GM21529 (cell line): ENCODE measurements around the gene KRT27.
"Not testable (repeated sequence)": the region's sequence is repeated elsewhere in the genome, so short reads cannot be mapped to it uniquely, and the experiment has no call there.

Source experiments
- ATAC-seq: cut with Tn5 transposase; IDR thresholded peaks from one replicate; pipeline ENCODE4 v1.9.1; 2021; ENCODE audit not compliant: unreplicated experiment

The KRT27 gene, protein sequence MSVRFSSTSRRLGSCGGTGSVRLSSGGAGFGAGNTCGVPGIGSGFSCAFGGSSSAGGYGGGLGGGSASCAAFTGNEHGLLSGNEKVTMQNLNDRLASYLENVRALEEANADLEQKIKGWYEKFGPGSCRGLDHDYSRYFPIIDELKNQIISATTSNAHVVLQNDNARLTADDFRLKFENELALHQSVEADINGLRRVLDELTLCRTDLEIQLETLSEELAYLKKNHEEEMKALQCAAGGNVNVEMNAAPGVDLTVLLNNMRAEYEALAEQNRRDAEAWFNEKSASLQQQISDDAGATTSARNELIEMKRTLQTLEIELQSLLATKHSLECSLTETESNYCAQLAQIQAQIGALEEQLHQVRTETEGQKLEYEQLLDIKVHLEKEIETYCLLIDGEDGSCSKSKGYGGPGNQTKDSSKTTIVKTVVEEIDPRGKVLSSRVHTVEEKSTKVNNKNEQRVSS

DNA sequence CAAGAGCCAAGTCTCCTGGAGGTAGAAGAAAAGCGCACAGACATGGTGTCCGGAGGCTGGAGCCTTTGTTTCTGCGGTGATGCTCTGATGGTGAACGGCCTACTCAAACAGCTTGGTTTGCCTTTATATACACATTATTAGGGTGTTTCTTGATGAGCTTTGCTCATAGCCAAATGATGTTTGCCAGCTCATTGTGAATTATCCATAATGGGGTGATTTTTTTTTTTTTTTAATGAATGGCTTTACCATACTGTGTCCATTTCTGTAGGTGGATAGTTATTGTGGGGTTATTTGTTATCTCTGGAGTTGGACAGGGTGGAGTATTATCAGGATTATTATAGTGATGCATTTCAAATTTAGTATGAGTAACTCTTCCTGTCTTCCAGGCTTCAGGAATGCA lies at the start of gene KRT27:
Gene KRT27, minus strand, starts transcription at position 101 of the 400 bp plus-strand sequence. Its CDS starts 57 bp downstream, at position 44.
- no peak for ATAC-seq

DNA sequence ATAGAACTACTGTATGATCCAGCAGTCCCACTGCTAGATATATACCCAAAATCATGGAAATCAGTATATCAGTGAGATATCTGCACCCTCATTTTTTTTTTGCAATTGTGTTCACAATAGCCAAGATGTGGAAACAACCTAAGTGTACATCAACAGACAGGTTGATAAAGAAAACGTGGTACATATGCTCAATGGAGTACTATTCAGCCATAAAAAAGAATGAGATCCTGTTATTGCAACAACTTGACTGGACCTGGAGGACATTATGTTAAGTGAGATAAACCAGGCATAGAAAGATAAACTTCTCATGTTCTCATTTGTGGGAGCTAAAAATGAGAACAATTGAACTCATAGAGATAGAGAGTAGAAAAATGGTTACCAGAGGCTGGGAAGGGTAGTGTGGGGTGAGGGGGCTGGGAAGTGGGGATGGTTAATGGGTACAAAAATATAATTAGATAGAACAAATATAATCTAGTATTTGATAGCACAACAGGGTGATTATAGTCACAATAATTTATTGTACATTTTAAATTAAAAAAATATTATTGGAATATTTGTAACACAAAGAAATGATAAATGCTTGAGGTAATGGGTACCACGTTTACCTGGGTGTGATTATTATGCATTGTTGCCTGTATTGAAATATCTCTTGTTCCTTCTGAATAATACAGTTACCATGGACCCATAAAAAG lies 47.9 kb upstream of the KRT27 start:
- no peak for ATAC-seq

DNA sequence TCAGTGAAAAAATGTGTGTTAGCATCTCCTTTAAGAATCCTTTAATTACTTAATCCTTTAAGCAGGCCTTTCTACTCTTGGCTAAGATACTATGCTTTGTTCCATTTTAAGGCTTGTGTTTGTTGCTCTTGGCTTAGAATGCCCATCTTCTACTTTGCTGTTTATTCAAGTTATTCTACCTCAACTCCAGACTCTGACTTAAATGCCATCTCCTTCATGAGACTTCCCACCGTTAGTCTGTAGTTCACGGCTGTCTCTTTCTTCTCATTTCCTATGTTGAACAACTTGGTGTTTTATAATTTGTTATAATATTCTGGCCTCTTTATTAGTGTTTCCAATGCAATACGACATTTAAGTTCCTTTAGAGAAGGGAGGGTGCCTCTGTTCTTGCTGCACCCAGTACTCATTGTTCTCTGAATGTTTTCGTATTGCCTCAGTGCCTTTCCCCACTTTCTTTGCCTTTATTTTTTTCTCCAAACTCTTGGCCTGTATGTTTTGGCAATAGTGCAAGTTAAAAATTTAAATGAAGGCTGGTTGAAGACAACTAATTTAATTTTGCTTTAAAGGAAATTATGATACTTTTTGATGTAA lies 46.2 kb upstream of the KRT27 start:
- no peak for ATAC-seq

DNA sequence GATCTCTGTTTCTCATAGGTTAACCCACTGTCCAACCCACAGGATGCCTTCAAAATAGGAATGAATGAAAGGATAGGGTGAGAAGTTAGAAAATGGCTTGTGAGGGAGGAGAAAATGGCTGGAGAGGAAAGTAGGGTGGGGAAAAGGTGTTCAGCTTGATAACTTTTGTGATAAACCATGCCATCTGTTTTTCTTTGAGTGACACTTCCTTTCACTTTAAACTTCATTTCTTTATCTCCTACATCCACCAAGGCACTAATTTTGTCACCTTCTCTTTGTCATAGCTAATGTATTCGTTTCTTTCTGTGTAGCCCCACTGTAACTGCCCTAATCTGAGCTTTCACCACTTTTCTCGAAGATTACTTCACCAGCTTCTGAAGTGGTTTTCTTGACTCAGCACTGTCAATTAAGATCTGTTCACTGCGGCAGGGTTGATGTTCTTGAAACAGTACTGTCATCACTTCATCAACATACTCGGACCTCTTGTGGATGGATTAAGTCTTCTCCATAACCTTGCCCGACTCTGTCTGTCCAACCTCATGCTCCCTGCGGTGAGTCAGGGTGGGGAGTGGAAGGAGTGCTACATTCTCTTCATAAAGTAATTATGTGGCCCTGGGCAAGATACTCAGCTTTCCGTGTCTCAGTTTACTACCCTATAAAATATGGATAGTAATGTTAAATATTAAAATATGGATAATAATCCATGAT lies 45.5 kb upstream of the KRT27 start:
- ATAC-seq, result no peak

DNA sequence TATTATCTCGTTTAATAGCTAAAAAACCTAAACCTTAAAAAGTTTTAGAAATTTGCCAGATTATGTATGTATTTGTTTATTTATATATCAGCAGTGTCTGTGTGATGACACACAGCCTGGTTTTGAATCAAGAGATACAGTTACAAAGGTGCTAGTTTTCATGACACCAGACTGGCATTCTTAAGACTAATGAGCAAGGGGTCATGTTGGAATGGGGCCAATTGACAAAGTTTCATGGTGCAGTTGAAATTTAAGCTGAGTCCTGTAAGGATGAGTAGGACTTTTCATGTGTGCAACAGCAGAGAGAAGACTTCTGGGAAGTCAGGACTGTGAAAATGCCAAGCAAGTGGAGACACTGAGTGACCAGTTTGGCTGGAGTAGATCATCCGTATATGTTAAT lies 43.2 kb upstream of the KRT27 start:
- ATAC-seq, result no peak

DNA sequence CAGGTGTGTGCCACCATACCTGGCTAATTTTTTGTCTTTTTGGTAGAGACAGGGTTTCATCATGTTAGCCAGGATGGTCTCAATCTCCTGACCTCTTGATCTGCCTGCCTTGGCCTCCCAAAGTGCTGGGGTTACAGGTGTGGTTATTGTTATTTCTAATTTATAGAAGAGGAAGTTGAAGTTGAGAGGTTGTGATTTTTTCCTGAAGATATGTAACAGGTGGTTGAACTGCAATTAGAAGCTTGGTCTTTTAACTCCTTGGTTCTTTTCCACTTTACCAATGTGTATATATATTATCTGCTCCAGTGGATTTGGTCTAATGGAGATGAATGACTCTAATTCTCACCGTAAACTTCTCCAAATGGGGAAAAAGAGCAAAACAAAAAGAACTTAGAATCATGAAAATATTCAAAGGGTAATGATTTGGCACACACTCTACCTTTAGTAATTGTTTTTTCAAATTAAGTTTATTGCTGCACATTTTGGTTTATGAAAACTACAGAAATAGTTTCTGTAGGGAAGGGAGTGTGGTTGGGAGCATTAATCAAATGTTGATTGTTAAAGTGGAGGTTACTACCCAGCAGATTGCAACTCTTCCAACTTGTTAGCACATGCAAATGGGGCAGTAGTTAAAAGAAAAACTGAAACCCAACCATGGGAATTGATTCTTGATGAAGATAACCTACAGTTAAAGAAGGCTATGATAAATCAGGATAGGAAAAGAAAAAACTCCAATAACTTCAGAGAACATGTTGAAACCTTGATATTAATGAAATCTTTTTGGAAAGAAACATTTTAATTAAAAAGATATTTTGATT lies 41.9 kb upstream of the KRT27 start:
- ATAC-seq, result no peak

DNA sequence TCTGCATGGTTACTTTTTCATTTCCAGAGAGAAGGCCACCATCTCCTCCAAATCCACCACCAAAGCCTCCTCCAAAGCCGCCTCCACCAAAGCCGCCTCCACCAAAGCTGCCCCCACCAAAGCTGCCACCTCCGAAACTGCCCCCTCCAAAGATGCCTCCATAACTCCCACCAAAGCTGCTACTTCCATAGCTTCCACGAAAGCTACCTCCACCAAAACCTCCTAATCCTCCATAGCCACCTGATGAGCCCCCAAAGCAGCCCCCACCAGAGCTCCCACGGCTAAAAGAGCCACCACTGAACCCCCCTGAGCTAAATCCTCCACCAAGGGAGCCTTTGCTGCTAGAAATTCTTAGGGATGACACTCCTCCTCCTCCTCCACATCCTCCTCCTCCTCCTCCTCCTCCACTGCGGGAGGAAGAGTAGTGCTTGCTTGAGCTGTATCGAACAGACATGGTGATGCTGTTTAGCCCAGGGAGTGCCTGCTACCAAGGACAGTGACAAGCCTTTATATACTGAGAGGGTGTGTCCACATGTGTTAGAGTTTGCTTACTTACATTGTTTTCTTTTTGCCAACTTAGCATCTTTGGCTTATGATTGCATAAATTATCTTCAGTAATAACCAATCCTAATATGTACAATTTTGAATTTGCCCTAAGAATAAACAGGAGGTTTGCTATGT lies 39.9 kb upstream of the KRT27 start, which contains the start of gene KRT10:
Gene KRT10, minus strand, starts transcription at position 483 of the 681 bp plus-strand sequence. Its CDS starts 29 bp downstream, at position 454.
- ATAC-seq, result no peak

DNA sequence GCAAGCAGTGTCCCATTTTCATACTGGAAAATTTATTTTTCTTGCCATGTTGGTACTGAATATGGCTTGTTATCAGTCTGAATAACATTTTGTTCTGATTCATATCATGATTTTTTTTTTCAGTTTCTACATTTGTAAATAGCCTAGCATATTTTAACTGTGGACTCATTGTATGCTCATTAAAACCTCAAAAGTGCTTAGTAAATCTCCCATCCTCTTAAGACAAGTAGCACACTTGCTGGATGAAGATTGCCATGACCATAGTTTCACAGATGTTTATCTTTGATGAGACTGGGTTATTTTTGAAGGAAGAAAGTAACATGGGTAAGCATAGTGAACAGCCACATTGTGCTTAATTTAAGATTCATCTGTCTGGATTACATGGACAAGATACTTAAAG lies 39.2 kb upstream of the KRT27 start:
- no peak for ATAC-seq

DNA sequence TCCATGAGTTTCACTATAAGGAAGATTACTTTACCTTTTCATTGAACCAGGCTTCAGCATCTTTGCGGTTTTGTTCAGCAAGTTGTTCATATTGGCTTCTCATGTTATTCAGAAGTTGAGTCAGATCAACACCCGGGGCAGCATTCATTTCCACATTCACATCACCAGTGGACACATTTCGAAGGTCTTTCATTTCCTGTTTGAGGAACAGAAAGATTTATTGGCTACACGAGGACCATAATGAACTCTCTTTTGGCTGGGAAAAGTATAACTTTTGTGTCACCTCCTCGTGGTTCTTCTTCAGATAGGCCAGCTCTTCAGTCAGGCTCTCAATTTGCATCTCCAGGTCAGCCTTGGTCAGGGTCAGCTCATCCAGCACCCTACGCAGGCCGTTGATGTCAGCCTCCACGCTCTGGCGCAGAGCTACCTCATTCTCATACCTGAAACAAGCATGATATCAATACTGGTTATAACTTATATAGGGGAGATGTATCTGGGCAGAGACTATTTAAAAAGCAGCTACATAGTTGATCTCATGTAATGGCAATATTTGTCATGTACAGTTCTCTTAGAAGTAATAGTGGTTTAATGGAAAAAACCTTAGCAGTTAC lies 38.0 kb upstream of the KRT27 start:
- no peak for ATAC-seq

DNA sequence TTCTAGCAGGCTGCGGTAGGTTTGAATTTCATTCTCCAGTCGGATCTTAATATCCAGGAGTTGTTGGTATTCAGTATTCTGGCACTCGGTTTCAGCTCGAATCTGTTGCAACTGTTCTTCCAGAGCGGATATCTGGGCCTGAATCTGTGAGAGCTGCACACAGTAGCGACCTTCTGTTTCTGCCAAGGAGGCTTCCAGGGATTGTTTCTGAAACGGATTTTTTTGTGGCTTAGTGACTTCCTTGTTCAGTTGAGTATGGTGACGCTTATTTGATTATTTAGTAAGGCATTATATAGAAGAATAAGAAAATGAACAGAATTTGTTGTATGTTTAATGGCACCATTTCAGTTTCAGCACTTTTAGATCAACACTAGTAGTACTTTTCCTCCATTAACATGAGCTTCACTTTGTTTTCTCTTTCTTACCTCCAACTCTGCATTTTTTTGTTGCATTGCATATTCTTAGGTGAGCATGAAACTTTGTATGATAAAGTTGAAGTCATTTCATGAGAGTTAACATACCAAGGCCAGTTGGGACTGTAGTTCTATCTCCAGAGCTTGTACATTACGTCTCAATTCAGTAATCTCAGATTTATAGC lies 37.3 kb upstream of the KRT27 start:
- no peak for ATAC-seq

DNA sequence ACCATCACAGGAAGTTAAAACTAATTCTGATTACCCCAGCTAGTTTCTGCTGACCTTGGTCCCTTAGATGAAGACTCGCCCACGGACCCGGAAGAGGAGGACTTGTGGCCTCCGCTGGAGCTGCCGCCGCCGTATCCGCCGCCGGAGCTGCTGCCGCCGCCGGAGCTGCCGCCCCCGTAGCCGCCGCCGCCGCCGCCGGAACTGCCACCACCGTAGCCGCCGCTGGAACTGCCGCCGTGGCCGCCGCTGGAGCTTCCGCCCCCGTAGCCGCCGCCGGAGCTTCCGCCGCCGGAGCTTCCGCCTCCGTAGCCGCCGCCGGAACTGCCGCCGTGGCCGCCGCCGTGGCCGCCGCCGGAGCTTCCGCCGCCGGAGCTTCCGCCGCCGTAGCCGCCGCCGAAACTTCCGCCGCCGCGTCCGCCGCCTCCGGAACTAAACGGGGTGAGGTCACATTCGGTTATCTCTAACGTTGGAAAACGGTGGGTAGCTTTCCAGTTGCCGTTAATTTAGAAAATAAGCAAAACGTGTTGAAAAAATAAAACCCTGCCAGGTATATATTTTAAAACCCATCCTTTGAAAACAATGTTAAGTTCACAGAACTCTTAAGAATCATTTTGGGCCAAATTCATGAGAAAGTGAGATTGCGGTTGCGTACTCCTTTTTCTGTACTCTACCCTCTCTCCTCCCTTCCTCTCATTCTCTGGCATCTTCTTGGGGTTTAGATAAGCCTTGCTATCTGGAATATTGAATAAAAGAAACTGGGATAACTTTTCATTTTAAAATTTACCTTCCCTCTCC lies 36.6 kb upstream of the KRT27 start:
- peak; percentile 60 for ATAC-seq

DNA sequence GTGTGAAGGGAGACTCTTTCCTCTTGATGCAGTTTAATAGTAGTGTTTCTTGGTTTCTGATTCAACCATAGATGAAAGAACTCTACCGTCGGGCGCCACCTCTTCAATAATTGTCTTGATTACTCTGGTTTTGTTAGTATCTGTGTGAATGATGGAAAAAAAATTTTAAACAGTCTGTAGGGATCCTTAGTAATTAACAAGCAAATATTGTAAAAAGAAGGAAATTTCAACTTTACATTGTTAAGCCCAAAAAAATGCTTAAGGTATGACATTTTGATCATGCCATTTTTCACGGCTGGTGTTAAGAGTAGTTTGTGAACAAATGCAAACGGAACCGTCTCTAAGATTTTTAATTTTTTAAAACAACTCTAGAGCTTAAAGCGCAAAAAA lies 36.0 kb upstream of the KRT27 start:
- ATAC-seq, result no peak

DNA sequence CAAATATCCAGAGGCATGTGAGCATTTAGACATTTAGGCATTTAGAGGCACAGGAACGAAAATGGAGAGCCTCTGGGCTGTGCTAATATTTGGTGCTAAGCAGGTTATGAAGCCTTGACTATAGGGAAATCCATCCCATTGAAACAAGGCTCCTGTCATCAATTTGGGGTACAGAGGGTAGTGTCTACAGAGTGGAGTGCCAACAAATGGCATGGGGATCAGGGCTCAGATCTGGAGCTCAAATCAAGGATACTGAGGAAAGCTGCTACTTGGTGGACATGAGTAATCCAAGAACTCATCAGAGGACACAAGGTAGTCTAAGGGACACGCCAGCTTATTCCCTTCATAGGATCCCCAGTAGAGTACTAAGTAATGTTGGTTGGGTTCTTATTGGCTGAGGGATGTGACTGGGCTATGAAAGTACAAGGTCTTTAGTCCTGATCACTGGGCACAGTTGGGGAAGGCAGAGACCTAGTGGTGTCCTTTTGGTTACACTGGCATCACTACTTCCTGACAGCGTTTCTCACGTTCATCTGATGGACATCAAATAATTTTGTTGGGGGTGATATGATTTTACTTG lies 34.8 kb upstream of the KRT27 start:
- ATAC-seq, result no peak

DNA sequence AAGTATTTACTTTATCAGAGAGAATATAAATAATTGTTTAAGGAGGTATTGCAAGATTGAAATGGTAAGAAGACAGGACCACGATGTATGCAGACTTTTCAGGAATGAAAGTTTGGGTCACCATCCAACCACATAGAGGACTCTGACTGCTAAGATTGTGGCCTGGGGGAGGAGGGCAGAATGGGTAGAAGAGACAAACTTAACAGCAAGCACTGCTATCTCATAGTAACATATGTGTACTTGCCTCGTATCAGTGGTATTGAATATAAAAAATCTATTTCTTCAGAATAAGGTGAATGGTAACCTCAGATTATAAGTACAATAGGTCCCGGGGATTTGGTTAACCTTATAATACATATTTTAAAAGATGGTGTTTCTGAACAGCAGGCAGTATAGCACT lies 34.2 kb upstream of the KRT27 start:
- ATAC-seq, result no peak

DNA sequence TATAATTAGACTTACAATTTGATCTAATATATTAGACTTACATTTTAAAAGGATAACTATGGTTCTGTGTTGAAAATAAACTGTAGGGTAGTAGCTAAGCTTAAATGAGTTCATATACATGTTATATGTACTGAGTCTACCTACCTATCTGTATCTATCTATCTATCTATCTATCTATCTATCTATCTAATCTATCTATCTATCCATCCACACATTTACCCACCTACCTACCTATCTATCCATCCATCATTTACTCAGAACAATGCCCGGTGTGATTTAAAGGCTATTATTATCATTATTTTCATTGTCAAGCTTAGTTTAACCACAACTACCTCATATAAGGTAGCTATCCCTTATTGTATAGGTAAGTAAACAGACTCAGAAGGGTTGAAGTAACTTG lies 33.0 kb upstream of the KRT27 start:
- no peak for ATAC-seq

DNA sequence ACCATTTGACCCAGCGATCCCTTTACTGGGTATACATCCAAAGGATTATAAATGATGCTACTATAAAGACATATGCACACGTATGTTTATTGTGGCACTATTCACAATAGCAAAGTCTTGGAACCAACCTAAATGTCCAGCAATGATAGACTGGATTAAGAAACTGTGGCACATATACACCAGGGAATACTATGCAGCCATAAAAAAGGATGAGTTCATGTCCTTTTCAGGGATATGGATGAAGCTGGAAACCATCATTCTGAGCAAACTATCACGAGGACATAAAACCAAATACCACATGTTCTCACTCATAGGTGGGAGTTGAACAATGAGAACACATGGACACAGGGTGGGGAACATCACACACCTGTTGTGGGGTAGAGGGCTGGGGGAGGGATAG lies 32.3 kb upstream of the KRT27 start:
- ATAC-seq, result not testable (repeated sequence)

DNA sequence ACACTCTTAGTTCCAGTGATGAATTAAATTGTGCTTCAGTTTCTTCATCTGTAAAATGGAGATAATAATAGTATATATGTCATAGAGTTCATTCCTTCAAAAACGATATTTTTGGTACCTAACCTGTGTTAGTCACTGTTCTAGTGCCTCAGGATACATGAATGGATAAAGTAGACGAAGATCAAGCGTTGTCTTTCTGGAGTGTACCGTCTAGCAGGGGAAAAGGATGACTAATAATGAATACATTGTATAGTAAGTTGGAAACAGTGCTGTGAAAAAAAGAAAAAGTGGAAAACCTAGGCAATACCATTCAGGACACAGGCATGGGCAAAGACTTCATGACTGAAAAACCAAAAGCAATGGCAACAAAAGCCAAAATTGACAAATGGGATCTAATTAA lies 31.5 kb upstream of the KRT27 start:
- ATAC-seq, result no peak

DNA sequence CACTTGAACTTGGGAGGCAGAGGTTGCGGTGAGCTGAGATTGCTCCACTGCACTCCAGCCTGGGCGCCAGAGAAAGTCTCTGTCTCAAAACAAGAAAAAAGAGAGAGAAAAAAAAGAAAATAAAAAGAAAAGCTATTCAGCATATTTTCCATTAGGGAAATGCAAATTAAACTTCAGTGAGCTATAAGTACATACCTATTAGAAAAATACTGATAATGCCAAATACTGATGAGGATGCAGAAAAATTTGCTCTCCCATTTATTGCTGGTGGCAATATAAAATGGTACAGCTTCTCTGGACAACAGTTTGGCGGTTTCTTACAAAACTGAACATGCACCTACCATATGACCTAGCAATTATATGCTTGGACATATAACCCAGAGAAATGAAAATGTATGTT lies 30.3 kb upstream of the KRT27 start:
- ATAC-seq, result no peak
